HG02623 (cell line): ENCODE measurements around the gene ZPBP2.
"Not testable (repeated sequence)": the region's sequence is repeated elsewhere in the genome, so short reads cannot be mapped to it uniquely, and the experiment has no call there.

Experiments
- ATAC-seq: cut with Tn5 transposase; IDR thresholded peaks from one replicate; pipeline ENCODE4 v1.9.1; 2021; ENCODE audit warnings: moderate library complexity; ENCODE audit not compliant: unreplicated experiment

ZPBP2 gene

GRCh38 chr17:39854909-39855308 lies 13.1 kb upstream of the ZPBP2 start:
- no peak for ATAC-seq

DNA sequence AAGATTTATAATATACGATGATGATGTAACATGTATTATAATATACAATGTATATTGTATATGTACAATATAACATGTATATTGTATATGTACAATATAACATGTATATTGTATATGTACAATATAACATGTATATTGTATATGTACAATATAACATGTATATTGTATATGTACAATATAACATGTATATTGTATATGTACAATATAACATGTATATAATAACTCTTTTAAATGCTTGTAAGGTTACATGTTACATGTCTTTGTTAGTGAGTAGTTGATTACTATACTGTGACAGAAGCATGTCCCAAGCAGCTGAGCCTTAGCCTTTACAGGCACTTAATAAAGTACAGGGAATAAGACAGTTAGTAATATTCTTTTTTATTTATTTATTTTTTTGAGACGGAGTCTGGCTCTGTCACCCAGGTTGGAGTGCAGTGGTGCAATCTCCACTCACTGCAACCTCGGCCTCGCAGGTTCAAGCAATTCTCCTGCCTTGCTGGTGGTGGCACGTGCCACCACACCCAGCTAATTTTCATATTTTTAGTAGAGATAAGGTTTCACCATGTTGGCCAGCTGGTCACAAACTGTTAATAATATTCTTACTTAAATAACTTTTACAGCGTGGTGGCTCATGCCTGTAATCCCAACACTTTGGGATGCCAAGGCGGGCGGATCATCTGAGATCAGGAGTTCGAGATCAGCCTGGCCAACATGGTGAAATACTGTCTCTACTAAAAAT lies 11.9 kb upstream of the ZPBP2 start:
- not testable (repeated sequence) for ATAC-seq

DNA sequence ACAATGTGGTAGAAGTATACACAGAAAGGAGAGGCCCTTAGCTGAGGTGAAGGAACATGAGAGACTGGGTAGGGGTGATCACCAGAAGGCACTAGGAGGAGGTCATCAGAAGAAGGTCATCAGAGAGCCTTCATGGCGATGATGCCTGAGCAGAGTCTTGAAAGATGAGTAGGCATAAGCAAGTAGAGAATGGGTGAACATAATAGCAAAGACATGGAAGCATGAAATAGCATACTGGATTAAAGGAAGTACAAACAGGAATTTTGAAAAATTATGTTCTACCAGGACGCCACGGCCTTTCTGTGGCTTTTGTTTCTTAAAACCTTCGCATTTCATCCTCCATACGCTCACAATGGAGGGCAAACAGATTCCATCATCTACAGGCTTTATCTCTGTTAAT lies 6.8 kb upstream of the ZPBP2 start:
- no peak for ATAC-seq

- ATAC-seq = no peak
Observed at GRCh38 chr17:39863244-39863917, 4.6 kb upstream of the ZPBP2 start.

GRCh38 chr17:39863918-39864746 lies 3.9 kb upstream of the ZPBP2 start, which contains the start of gene IKZF3:
Gene IKZF3 (minus strand): TSS chr17:39864312. CDS start chr17:39864126, 186 bp downstream.
- peak; percentile 34 for ATAC-seq

- ATAC-seq = no peak
Observed at GRCh38 chr17:39866013-39866730, 1.8 kb upstream of the ZPBP2 start.

DNA sequence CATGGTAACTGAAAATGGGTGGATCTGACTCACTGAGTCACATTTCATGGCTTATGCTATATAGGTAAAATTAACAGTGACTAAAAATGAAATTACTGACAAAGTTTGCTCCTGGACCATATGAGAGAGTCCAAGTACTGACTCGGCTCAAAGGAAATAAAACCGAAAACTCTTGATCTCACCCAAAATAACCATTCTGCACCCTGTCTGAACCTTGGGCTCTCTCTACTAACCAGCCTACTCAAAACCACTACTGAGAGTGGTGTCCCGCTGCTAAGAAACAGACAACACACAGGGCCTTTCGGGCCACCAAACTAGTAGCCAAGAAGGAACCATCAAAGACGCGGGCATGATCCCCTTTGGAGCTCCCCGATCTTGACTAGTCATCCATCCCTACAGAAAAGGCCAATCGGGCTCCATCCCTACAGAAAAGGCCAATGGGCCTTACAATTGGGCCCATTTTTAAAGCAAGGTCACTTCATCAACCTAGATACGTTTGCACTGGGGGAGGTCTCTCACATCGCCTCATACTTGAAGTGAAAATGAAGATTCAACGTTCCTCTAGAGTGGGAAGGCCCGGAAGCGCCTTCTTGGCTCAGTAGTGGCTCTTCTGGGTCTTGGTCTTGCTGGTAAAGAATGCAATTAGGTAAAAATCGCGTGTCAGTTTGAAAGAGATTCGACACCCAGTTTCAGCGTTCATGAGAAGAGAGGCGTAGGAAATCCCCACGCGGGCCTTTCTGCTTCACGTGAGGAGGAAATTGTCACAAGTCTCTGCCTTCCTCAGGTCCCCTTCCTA lies 720 bp upstream of the ZPBP2 start:
- ATAC-seq = peak; percentile 51

GRCh38 chr17:39868554-39868942 lies 546 bp downstream of the ZPBP2 start:
- no peak for ATAC-seq

DNA sequence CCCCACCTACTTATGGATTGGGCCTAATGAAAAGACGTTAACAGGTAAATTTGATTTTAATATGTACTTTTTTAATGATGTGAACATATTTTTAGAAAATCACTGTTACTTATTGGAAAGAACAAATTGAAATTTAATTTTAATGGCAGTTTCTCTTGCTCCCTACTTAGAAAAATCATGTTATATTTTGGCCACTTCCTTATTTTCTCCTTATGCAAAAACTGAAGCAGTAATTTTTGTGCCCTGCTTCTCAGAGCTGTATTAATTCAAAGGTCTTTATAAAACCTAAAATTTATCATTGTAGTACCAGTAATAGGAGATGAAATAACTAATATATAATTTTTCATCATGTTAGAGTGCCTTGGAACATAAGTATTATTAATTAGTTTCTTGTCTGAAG lies 2.8 kb downstream of the ZPBP2 start:
- ATAC-seq = no peak

GRCh38 chr17:39871801-39872200 lies 3.8 kb downstream of the ZPBP2 start:
- ATAC-seq = no peak

- no peak for ATAC-seq
Observed at GRCh38 chr17:39872751-39873150, 4.7 kb downstream of the ZPBP2 start.

DNA sequence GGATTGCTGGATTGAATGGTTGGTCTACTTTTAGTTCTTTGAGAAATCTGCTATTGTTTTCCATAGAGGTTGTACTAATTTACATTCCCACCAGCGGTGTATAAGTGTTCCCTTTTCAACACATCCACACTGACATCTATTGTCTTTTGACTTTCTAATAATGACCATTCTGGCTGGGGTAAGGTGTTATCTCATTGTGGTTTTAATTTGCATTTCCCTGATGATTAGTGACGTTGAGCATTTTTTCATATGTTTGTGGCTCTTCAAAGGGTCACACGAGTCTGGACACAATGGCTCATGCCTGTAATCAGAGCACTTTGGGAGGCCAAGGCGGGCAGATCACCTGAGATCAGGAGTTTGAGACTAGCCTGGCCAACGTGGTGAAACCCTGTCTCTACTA lies 18.1 kb downstream of the ZPBP2 start:
- not testable (repeated sequence) for ATAC-seq

DNA sequence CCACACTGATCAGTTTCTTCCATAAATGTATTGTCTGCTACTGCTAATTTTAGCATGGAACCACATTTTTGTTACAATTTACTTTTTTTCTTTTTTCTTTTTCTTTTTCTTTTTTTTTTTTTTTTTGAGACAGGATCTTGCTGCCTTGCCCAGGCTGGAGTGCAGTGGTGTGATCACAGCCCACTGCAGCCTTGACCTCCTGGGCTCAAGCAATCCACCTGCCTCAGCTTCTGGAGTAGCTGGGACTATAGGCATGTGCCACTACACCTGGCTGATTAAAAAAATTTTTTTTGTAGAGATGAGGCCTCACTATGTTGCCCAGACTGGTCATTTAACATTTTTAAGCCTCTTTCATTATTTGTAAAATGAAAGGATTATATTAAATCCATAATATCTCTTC lies 19.1 kb downstream of the ZPBP2 start:
- ATAC-seq = no peak

GRCh38 chr17:39889200-39889599 lies 21.2 kb downstream of the ZPBP2 start:
- ATAC-seq = no peak

DNA sequence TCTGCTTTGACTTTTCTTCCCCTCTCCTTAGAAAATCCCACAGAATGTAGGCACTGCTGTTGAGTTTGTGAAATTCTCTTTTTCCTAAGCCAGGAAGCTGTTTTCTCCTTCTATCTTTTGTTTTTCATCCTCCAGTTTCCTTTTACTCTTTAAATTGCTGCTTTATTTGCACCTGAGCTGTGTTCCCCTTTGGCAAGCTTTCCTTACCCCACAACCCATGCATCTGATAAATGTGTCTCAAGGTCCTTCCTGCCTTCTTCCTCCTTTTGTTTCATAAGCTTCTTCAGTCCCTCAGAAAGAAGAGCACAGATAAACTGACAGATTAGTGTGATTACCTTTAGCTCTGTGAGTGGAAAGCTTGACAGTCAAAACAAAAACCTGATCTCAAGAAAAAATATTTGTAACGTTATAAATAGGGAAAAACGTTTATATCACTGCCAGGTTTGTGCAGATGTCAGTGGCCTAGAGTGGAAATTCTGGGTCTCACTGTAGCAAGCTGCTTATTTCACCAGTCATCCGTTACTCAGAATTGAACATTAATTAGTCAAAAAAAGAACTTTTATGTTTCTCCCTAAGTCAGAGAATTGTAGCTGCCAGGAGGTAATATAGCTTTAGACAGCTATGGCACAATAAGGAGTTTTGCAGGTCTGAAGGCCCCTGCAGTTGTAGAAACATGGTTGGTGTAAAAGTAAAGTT lies 26.8 kb downstream of the ZPBP2 start:
- no peak for ATAC-seq

GRCh38 chr17:39898088-39898487 lies 30.1 kb downstream of the ZPBP2 start:
- no peak for ATAC-seq

- no peak for ATAC-seq
Observed at GRCh38 chr17:39899215-39899614, 31.2 kb downstream of the ZPBP2 start.

DNA sequence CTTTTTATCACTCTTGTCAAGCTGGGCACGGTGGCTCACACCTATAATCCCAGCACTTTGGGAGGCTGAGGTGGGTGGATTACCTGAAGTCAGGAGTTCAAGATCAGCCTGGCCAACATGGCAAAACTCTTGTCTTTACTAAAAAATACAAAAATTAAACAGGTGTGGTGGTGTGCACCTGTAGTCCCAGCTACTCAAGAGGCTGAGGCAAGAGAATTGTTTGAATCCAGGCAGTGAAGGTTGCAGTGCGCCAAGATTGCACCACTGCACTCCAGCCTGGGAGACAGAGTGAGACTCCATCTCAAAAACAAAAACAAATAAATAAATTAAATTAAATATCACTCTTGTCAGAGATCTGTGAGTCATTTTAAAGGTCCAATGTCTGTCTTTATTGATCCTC lies 34.0 kb downstream of the ZPBP2 start:
- ATAC-seq = not testable (repeated sequence)

GRCh38 chr17:39903158-39903884 lies 35.3 kb downstream of the ZPBP2 start:
- ATAC-seq = no peak
